CD4-positive, alpha-beta memory T cell (primary cell): ENCODE results near the gene LHX4. TPM values are rescaled to one million over a fixed set of nuclear protein-coding genes. Genes with fewer than 3 reads are reported as not detected.

Source experiments
- CTCF ChIA-PET: fragments of 350-600 bp; sonication (Branson Sonifier 250); formaldehyde crosslinking; loops from one replicate; lab custom pipeline; 2021; ENCODE audit warnings: inconsistent platforms; ENCODE audit not compliant: partially characterized antibody; lab: Charles Lee
- POLR2A ChIA-PET: fragments of 350-600 bp; sonication (Branson Sonifier 250); formaldehyde crosslinking; loops from one replicate; lab custom pipeline; 2021; ENCODE audit not compliant: partially characterized antibody; lab: Charles Lee
- DNase-seq, 5 donors: peaks; one replicate each; pipeline versions ENCODE4 v3.0.0 to v3.0.0-alpha.2; 2020 to 2022; ENCODE audit warnings: mixed read lengths in 1 of 5
- H3K27ac ChIP-seq: one replicate; pipeline ENCODE4 v1.7.0; 2013; ENCODE audit warnings: low read depth, low read length
- H3K27me3 ChIP-seq: 2 replicates; pipeline ENCODE4 v1.7.0; 2013; ENCODE audit warnings: mild to moderate bottlenecking, low read length, moderate library complexity; ENCODE audit not compliant: insufficient read depth
- H3K36me3 ChIP-seq: 2 replicates; pipeline ENCODE4 v1.7.0; 2013; ENCODE audit warnings: mild to moderate bottlenecking, low read length, moderate library complexity; ENCODE audit not compliant: insufficient read depth
- H3K4me1 ChIP-seq: 2 replicates; pipeline ENCODE4 v1.7.0; 2013; ENCODE audit warnings: mild to moderate bottlenecking, low read length, moderate library complexity; ENCODE audit not compliant: insufficient read depth
- H3K4me3 ChIP-seq, 2 donors: one replicate each; pipeline ENCODE4 v1.7.0; 2013; ENCODE audit warnings: low read length in 2 of 2, mild to moderate bottlenecking in 1 of 2
- H3K9me3 ChIP-seq, 2 donors: one replicate each; pipeline ENCODE4 v1.7.0; 2013; ENCODE audit warnings: low read length in 2 of 2, control low read depth in 1 of 2; ENCODE audit not compliant: control insufficient read depth in 1 of 2
- H3K27ac Mint-ChIP-seq, 7 donors: one replicate each; pipeline ENCODE4 v1.8.0; 2020 to 2021; ENCODE audit warnings: mixed read lengths in 7 of 7, mild to moderate bottlenecking in 6 of 7, inconsistent platforms in 3 of 7, moderate library complexity in 3 of 7
- H3K27me3 Mint-ChIP-seq, 2 donors: one replicate each; pipeline ENCODE4 v1.8.0; 2020 to 2021; ENCODE audit warnings: mixed read lengths in 2 of 2
- H3K36me3 Mint-ChIP-seq, 2 donors: one replicate each; pipeline ENCODE4 v1.8.0; 2020 to 2021; ENCODE audit warnings: mixed read lengths in 2 of 2, inconsistent platforms in 1 of 2, mild to moderate bottlenecking in 1 of 2
- H3K4me1 Mint-ChIP-seq, 4 donors: one replicate each; pipeline ENCODE4 v1.8.0; 2020 to 2021; ENCODE audit warnings: mixed read lengths in 4 of 4, mild to moderate bottlenecking in 1 of 4
- H3K4me3 Mint-ChIP-seq, 8 donors: one replicate each; pipeline ENCODE4 v1.8.0; 2020 to 2021; ENCODE audit warnings: mixed read lengths in 8 of 8, mild to moderate bottlenecking in 7 of 8, moderate library complexity in 6 of 8, inconsistent platforms in 3 of 8
- H3K9me3 Mint-ChIP-seq, 8 donors: one replicate each; pipeline ENCODE4 v1.8.0; 2020 to 2021; ENCODE audit warnings: mixed read lengths in 8 of 8, mild to moderate bottlenecking in 5 of 8, inconsistent platforms in 3 of 8, moderate library complexity in 1 of 8
- intact Hi-C: fragments of 100-400 bp; cut with micrococcal nuclease; formaldehyde crosslinking; loops from one replicate; pipeline ENCODE4 v1.15.1; 2023
- polyA plus RNA-seq, 2 donors: library from polyadenylated mRNA; unstranded; fragments of 300-500 nt; fragmentation: Illumina TruSeq; gene quantifications; one replicate each; pipeline ENCODE4 v1.2.3, GENCODE V29; 2021
- total RNA-seq, 2 experiments: library from RNA; stranded (reverse); gene quantifications; one replicate each; pipeline ENCODE4 v1.2.3, GENCODE V29; 2021

Gene LHX4
- total and polyA plus RNA-seq, 4 experiments from 2014 or later = 0.25 TPM; not detected in 3

GRCh38 chr1:180255536-180256340 is 25.7 kb downstream of the LHX4 start:
- CTCF ChIA-PET = no interaction called here
- H3K27ac Mint-ChIP-seq = no peak overlapping the region
- no peaks in the 10 kb centered on the region for H3K9me3 ChIP-seq

GRCh38 chr1:180256341-180257027 is 26.4 kb downstream of the LHX4 start:
- Histone ChIP-seq H3K4me1 (no peaks in the 10 kb centered on the region), H3K36me3 (no peaks in the 10 kb centered on the region), H3K9me3 (no peaks in the 10 kb centered on the region), H3K27me3 (peaks cover 4% of the 10 kb centered on the region), H3K27ac (no peak overlapping the region), H3K4me3 (no peak overlapping the region)
- Mint-ChIP-seq H3K27ac (no peak overlapping the region), H3K4me3 (no peak overlapping the region), H3K4me1 (peaks cover 0 to 4% (median 1%) of the 10 kb centered on the region in 4 donors), H3K36me3 (no peaks in the 10 kb centered on the region), H3K9me3 (no peaks in the 10 kb centered on the region), H3K27me3 (peaks cover 33 to 34% of the 10 kb centered on the region in 2 donors)
- ChIA-PET CTCF (no interaction called here), POLR2A (no interaction called here)
- intact Hi-C loops = no loop called here
- DNase-seq = no peak

More at GRCh38 chr1:180255536-180256340, 25.7 kb downstream of the LHX4 start:
- peaks cover 38 to 40% of the 10 kb centered on the region in 2 donors for H3K27me3 Mint-ChIP-seq
- H3K4me3 ChIP-seq = no peak overlapping the region
- no peaks in the 10 kb centered on the region for H3K9me3 Mint-ChIP-seq
- H3K4me1 Mint-ChIP-seq = peaks cover 0 to 4% (median 1%) of the 10 kb centered on the region in 4 donors
- no peaks in the 10 kb centered on the region for H3K36me3 ChIP-seq
- no peaks in the 10 kb centered on the region for H3K4me1 ChIP-seq
- POLR2A ChIA-PET = no interaction called here
- no peak for DNase-seq
- no peak overlapping the region for H3K27ac ChIP-seq
- no peak overlapping the region for H3K4me3 Mint-ChIP-seq
- H3K27me3 ChIP-seq = peaks cover 5% of the 10 kb centered on the region
- no peaks in the 10 kb centered on the region for H3K36me3 Mint-ChIP-seq
- intact Hi-C loops = no loop called here

- no peaks in the 10 kb centered on the region for H3K36me3 Mint-ChIP-seq
These were observed 26.9 kb downstream of the LHX4 start for GRCh38 chr1:180257028-180257386.

GRCh38 chr1:180257486-180257885 is 27.4 kb downstream of the LHX4 start:
- Mint-ChIP-seq H3K9me3 (no peaks in the 10 kb centered on the region), H3K4me1 (peaks cover 0 to 4% (median 1%) of the 10 kb centered on the region in 4 donors), H3K36me3 (no peaks in the 10 kb centered on the region), H3K27ac (no peak overlapping the region), H3K4me3 (no peak overlapping the region), H3K27me3 (peaks cover 27 to 28% of the 10 kb centered on the region in 2 donors)
- intact Hi-C loops = no loop called here
- no peaks in the 10 kb centered on the region for H3K27me3 ChIP-seq
- H3K36me3 ChIP-seq = no peaks in the 10 kb centered on the region
- ChIA-PET POLR2A (no interaction called here), CTCF (no interaction called here)
- H3K9me3 ChIP-seq = no peaks in the 10 kb centered on the region
- no peak for DNase-seq
- no peaks in the 10 kb centered on the region for H3K4me1 ChIP-seq
- H3K27ac ChIP-seq = no peak overlapping the region
- H3K4me3 ChIP-seq = no peak overlapping the region

More at GRCh38 chr1:180257028-180257386, 26.9 kb downstream of the LHX4 start:
- Mint-ChIP-seq H3K27me3 (peaks cover 29 to 31% of the 10 kb centered on the region in 2 donors), H3K4me3 (no peak overlapping the region), H3K4me1 (peaks cover 0 to 4% (median 1%) of the 10 kb centered on the region in 4 donors), H3K9me3 (no peaks in the 10 kb centered on the region), H3K27ac (no peak overlapping the region)
- Histone ChIP-seq H3K9me3 (no peaks in the 10 kb centered on the region), H3K27ac (no peak overlapping the region), H3K4me1 (no peaks in the 10 kb centered on the region), H3K4me3 (no peak overlapping the region), H3K27me3 (no peaks in the 10 kb centered on the region), H3K36me3 (no peaks in the 10 kb centered on the region)
- CTCF ChIA-PET = no interaction called here
- DNase-seq = no peak
- POLR2A ChIA-PET = no interaction called here
- intact Hi-C loops = no loop called here

- H3K27ac ChIP-seq = no peak overlapping the region
- H3K27me3 ChIP-seq = no peaks in the 10 kb centered on the region
- intact Hi-C loops = no loop called here
- Mint-ChIP-seq H3K27ac (peak overlapping the region in 1 of 7 donors; percentile 51), H3K27me3 (peaks cover 20 to 22% of the 10 kb centered on the region in 2 donors), H3K4me1 (no peaks in the 10 kb centered on the region), H3K36me3 (no peaks in the 10 kb centered on the region), H3K9me3 (no peaks in the 10 kb centered on the region), H3K4me3 (no peak overlapping the region)
- no peak for DNase-seq
- H3K36me3 ChIP-seq = no peaks in the 10 kb centered on the region
- H3K9me3 ChIP-seq = no peaks in the 10 kb centered on the region
- POLR2A ChIA-PET = no interaction called here
- H3K4me1 ChIP-seq = no peaks in the 10 kb centered on the region
- CTCF ChIA-PET = no interaction called here
- H3K4me3 ChIP-seq = no peak overlapping the region
These were observed 28.2 kb downstream of the LHX4 start for GRCh38 chr1:180258290-180258689.

- Mint-ChIP-seq H3K4me1 (no peaks in the 10 kb centered on the region), H3K9me3 (no peaks in the 10 kb centered on the region), H3K4me3 (no peak overlapping the region), H3K36me3 (no peaks in the 10 kb centered on the region), H3K27ac (peak overlapping the region in 1 of 7 donors; percentile 79), H3K27me3 (peaks cover 17 to 18% of the 10 kb centered on the region in 2 donors)
- ChIA-PET POLR2A (no interaction called here), CTCF (no interaction called here)
- Histone ChIP-seq H3K27me3 (no peaks in the 10 kb centered on the region), H3K4me3 (no peak overlapping the region), H3K4me1 (no peaks in the 10 kb centered on the region), H3K27ac (no peak overlapping the region), H3K36me3 (no peaks in the 10 kb centered on the region), H3K9me3 (no peaks in the 10 kb centered on the region)
- no peak for DNase-seq
- intact Hi-C loops = no loop called here
These were observed 28.9 kb downstream of the LHX4 start for GRCh38 chr1:180258935-180259334.

GRCh38 chr1:180259431-180260338 is 29.6 kb downstream of the LHX4 start:
- Mint-ChIP-seq H3K4me3 (peak overlapping the region in 1 of 8 donors; percentile 17), H3K36me3 (no peaks in the 10 kb centered on the region), H3K27ac (peak overlapping the region in 1 of 7 donors; percentile 12), H3K9me3 (no peaks in the 10 kb centered on the region), H3K27me3 (peaks cover 14 to 17% of the 10 kb centered on the region in 2 donors), H3K4me1 (no peaks in the 10 kb centered on the region)
- H3K9me3 ChIP-seq = no peaks in the 10 kb centered on the region
- no peak for DNase-seq
- POLR2A ChIA-PET = no interaction called here
- CTCF ChIA-PET = no interaction called here
- no peak overlapping the region for H3K27ac ChIP-seq
- H3K4me1 ChIP-seq = no peaks in the 10 kb centered on the region
- intact Hi-C loops = no loop called here
- H3K36me3 ChIP-seq = no peaks in the 10 kb centered on the region
- no peak overlapping the region for H3K4me3 ChIP-seq
- H3K27me3 ChIP-seq = no peaks in the 10 kb centered on the region
